GM18861 (cell line): ENCODE results near the gene BMP2.
A peak's percentile ranks its signal among the peaks of the same experiment; 100 is the strongest.

Experiments used
- ATAC-seq: cut with Tn5 transposase; IDR thresholded peaks from one replicate; pipeline ENCODE4 v1.9.1; 2021; ENCODE audit not compliant: unreplicated experiment

BMP2 gene

DNA sequence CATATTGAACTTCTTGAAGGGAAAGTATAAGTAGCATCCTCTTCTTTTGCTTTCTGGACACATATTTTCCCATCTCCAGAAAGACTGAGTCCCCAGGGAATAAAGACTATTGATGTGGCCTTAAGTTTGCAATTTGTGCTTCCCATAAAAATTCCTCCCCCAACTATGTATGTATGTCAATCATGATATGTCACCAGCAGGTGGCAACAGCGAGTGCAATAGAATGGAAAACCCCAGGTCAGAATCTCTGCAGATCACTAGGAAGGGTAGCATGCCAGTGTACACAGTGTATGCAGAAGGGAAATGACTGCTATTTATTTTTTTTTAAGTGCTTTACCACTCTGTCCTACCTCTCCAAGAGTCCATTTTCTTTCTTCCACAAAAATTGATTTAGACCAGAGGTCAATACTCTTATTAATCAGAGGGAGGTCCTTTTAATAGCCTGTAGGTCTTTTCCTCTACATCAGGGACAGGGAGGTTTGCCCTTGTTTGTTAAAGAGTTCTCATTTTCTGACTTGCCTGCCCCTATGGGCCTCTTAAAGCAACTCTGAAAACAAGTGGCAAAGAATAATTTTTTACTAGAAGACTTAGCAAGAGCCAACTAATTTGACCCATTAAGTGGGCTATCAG lies 61.4 kb downstream of the BMP2 start:
- peak; percentile 97 for ATAC-seq

DNA sequence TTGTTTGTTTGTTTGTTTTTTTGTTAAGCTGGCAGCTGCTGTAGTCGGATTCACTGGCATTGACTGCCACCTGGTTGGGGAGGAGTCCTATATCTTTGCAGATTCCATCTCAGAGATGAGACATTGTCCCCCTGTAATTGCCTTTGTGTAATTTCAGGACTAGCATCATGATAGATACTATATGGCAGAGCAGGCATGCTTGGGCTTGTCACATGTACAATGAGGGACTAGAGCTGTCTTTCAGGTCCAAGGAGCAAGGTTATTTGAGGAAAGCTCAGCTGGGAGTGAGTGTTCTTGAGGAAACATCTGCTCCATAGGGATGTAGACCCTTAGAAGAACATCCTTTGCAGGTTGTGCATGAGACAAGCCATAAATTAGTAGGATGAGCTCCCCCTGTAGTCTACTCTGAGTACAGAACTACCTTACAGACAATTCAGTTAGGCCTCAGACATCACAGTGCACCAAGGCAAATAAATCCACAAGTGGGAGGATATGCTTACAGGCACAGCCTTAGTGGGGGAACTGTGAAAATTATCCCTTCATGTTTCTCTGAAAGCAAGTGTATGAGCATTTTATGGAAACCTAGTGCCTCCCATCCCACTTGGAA lies 62.1 kb downstream of the BMP2 start:
- no peak for ATAC-seq
